Amniotic epithelial cell (primary cell): ENCODE data around the gene ANKH.

Experiments used
- DNase-seq: peaks from one replicate; pipeline ENCODE4 v3.0.0-alpha.2; 2010; ENCODE audit warnings: low read depth

The ANKH gene

GRCh38 chr5:14760548-14761002, 111.0 kb downstream of the ANKH start:
- DNase-seq: no peak

- no peak for DNase-seq
Observed at GRCh38 chr5:14759744-14760547, 111.6 kb downstream of the ANKH start.

GRCh38 chr5:14757850-14758249, 113.7 kb downstream of the ANKH start:
- DNase-seq: no peak

- DNase-seq: no peak
Observed at GRCh38 chr5:14756478-14756877, 115.1 kb downstream of the ANKH start.

GRCh38 chr5:14753947-14754346, 117.6 kb downstream of the ANKH start:
- DNase-seq: no peak

- peak; percentile 82 for DNase-seq
Observed at GRCh38 chr5:14753292-14753691, 118.3 kb downstream of the ANKH start.

- DNase-seq: no peak
Observed at GRCh38 chr5:14752497-14753071, 119.0 kb downstream of the ANKH start.

GRCh38 chr5:14750712-14751111, 120.9 kb downstream of the ANKH start:
- DNase-seq: no peak

- DNase-seq: no peak
Observed at GRCh38 chr5:14749579-14750101, 121.9 kb downstream of the ANKH start.

- DNase-seq: peak; percentile 15
Observed at GRCh38 chr5:14748180-14748900, 123.2 kb downstream of the ANKH start.

- DNase-seq: no peak
Observed at GRCh38 chr5:14745753-14746152, 125.8 kb downstream of the ANKH start.

- no peak for DNase-seq
Observed at GRCh38 chr5:14745188-14745563, 126.4 kb downstream of the ANKH start.

GRCh38 chr5:14744296-14745187, 127.0 kb downstream of the ANKH start:
- DNase-seq: no peak

GRCh38 chr5:14743601-14744295, 127.8 kb downstream of the ANKH start:
- no peak for DNase-seq

- DNase-seq: no peak
Observed at GRCh38 chr5:14742498-14742897, 129.1 kb downstream of the ANKH start.

GRCh38 chr5:14741801-14742440, 129.7 kb downstream of the ANKH start:
- DNase-seq: no peak

- DNase-seq: no peak
Observed at GRCh38 chr5:14741131-14741530, 130.4 kb downstream of the ANKH start.

- DNase-seq: no peak
Observed at GRCh38 chr5:14739981-14740380, 131.6 kb downstream of the ANKH start.

- peak; percentile 19 for DNase-seq
Observed at GRCh38 chr5:14739538-14739937, 132.0 kb downstream of the ANKH start.

GRCh38 chr5:14738050-14738449, 133.5 kb downstream of the ANKH start:
- no peak for DNase-seq

- no peak for DNase-seq
Observed at GRCh38 chr5:14737291-14737690, 134.3 kb downstream of the ANKH start.
